ENCODE measurements around the gene ATRAID. TPM values are rescaled to one million over a fixed set of nuclear protein-coding genes. Genes with fewer than 3 reads are reported as not detected.

The ATRAID gene
- total and polyA plus RNA-seq, 2 of the 8 experiments (the other 6 are each of a cell fraction or from before 2014, with no cell fraction given) = 109 to 280 TPM

GRCh38 chr2:27225526-27225925, 13.7 kb downstream of the ATRAID start (continued):
- TF ChIP-seq, protein P1, sequence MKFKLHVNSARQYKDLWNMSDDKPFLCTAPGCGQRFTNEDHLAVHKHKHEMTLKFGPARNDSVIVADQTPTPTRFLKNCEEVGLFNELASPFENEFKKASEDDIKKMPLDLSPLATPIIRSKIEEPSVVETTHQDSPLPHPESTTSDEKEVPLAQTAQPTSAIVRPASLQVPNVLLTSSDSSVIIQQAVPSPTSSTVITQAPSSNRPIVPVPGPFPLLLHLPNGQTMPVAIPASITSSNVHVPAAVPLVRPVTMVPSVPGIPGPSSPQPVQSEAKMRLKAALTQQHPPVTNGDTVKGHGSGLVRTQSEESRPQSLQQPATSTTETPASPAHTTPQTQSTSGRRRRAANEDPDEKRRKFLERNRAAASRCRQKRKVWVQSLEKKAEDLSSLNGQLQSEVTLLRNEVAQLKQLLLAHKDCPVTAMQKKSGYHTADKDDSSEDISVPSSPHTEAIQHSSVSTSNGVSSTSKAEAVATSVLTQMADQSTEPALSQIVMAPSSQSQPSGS (IDR thresholded peaks at IDR 0.05; ENCODE audit: low read length) = no peak

All from H1 (cell line).